Colonic mucosa (tissue), 4 donors: ENCODE data around the gene LRG1. TPM values are rescaled to one million over a fixed set of nuclear protein-coding genes. Genes with fewer than 3 reads are reported as not detected.
A peak's percentile ranks its signal among the peaks of the same experiment; 100 is the strongest.
"Not testable (repeated sequence)": the region's sequence is repeated elsewhere in the genome, so short reads cannot be mapped to it uniquely, and the experiment has no call there.

Experiments
- DNase-seq: peaks from one replicate; pipeline ENCODE4 v3.0.0-alpha.2; 2020
- H3K27ac ChIP-seq: fragments of 200-600 bp; one replicate; pipeline ENCODE4 v1.8.0; 2021
- H3K27me3 ChIP-seq: fragments of 200-600 bp; one replicate; pipeline ENCODE4 v1.8.0; 2021
- H3K36me3 ChIP-seq: fragments of 200-600 bp; one replicate; pipeline ENCODE4 v1.8.0; 2021
- H3K4me1 ChIP-seq: fragments of 200-600 bp; one replicate; pipeline ENCODE4 v1.8.0; 2021; ENCODE audit warnings: mild to moderate bottlenecking
- H3K4me3 ChIP-seq: fragments of 200-600 bp; one replicate; pipeline ENCODE4 v1.8.0; 2021
- H3K9ac ChIP-seq, 2 donors: one replicate each; pipeline ENCODE4 v1.7.0; 2013; ENCODE audit warnings: control low read depth in 2 of 2, low read depth in 2 of 2, low read length in 2 of 2
- H3K9me3 ChIP-seq: fragments of 200-600 bp; one replicate; pipeline ENCODE4 v1.8.0; 2021
- intact Hi-C: fragments of 100-400 bp; cut with DNase I; formaldehyde crosslinking; loops from one replicate; pipeline ENCODE4 v1.14.1; 2022
- total RNA-seq, 2 donors: library from RNA; stranded (reverse); fragmentation: NEBNext Ultra II Directional in 1 of 2; extraction: Animal tissue kit (Norgen Biotek cat#: 25700) in 1 of 2; gene quantifications; one replicate each; pipeline ENCODE4 v1.2.1, GENCODE V29; 2021
- TF ChIP-seq, protein P1 (sequence below): fragments of 200-600 bp; IDR thresholded peaks from one replicate; pipeline ENCODE4 v1.8.0; 2022; ENCODE audit warnings: antibody characterized with exemption, mild to moderate bottlenecking
- donor health status: healthy.
- donor health status: DM: no; HTN: no; CAD: no.
- donor health status: DM: no; HTN: no; CAD: no.

The LRG1 gene
- total RNA-seq, 2 donors from 2014 or later: 24.4 to 26.0 TPM

GRCh38 chr19:4547303-4548237 lies 7.7 kb upstream of the LRG1 start:
- Histone ChIP-seq H3K27ac (no peak overlapping the region), H3K9ac (no peak overlapping the region), H3K27me3 (no peaks in the 10 kb centered on the region), H3K36me3 (no peaks in the 10 kb centered on the region), H3K4me3 (no peak overlapping the region), H3K4me1 (peaks cover 3% of the 10 kb centered on the region), H3K9me3 (no peaks in the 10 kb centered on the region)
- TF ChIP-seq, protein P1, sequence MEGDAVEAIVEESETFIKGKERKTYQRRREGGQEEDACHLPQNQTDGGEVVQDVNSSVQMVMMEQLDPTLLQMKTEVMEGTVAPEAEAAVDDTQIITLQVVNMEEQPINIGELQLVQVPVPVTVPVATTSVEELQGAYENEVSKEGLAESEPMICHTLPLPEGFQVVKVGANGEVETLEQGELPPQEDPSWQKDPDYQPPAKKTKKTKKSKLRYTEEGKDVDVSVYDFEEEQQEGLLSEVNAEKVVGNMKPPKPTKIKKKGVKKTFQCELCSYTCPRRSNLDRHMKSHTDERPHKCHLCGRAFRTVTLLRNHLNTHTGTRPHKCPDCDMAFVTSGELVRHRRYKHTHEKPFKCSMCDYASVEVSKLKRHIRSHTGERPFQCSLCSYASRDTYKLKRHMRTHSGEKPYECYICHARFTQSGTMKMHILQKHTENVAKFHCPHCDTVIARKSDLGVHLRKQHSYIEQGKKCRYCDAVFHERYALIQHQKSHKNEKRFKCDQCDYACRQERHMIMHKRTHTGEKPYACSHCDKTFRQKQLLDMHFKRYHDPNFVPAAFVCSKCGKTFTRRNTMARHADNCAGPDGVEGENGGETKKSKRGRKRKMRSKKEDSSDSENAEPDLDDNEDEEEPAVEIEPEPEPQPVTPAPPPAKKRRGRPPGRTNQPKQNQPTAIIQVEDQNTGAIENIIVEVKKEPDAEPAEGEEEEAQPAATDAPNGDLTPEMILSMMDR: peak; percentile 28
- intact Hi-C loops: no loop called here
- peak; percentile 88 for DNase-seq

GRCh38 chr19:4543842-4544647 lies 4.2 kb upstream of the LRG1 start:
- H3K27ac ChIP-seq: no peak overlapping the region
- intact Hi-C loops: no loop called here
- H3K27me3 ChIP-seq: no peaks in the 10 kb centered on the region
- TF ChIP-seq, protein P1: no peak
- H3K9me3 ChIP-seq: no peaks in the 10 kb centered on the region
- peaks cover 3% of the 10 kb centered on the region for H3K4me1 ChIP-seq
- H3K36me3 ChIP-seq: no peaks in the 10 kb centered on the region
- no peak for DNase-seq
- H3K9ac ChIP-seq: no peak overlapping the region
- H3K4me3 ChIP-seq: no peak overlapping the region

DNA sequence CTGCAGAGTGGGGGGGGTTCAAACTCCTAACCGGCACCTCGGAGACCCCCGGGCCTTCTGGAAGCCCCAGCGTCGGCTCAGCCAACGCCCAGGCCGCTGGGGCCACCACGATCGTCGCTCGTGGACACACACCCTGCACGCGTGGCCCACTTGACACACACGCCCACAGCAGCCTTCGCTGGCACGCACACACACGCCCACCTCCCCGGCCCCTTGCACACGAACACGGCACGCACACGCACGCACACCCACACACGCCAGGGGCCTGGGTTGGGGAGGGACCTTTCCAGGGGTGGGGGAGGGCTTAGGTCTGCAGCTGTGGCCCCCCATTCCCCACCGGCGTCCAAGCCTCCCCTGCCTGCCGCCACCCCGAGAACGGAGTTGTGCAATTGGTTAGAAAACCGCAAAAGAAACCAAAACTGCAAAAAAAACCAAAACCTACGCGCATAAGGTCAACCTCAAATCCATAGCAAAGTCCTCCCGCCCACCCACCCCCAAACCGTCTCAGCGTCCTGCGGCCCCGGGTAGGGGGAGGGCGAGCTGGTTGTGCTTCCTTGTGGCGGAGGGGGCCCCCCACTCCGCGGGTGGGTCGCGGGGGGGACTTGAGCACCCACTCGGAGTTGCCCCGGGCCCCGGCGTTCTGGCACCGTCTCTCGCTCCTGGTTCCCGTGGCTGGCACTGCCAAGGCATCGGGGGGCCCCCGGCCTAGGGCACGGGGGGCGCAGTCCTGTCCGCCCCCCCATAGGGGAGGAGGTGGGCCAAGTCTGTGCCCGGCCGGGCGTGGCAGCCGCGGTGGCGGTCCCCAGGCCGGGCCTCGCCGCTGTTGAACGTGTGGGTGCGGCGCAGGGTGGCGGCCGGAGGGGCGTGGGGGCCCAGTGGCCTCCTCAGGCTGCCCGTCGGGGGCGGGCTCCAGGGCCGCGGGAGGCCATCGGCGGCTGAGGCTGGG lies 3.3 kb upstream of the LRG1 start:
- DNase-seq: no peak
- H3K27me3 ChIP-seq: no peaks in the 10 kb centered on the region
- intact Hi-C loops: no loop called here
- H3K9me3 ChIP-seq: no peaks in the 10 kb centered on the region
- TF ChIP-seq, protein P1: no peak
- H3K9ac ChIP-seq: no peak overlapping the region
- peaks cover 3% of the 10 kb centered on the region for H3K4me1 ChIP-seq
- H3K4me3 ChIP-seq: no peak overlapping the region
- no peaks in the 10 kb centered on the region for H3K36me3 ChIP-seq
- H3K27ac ChIP-seq: no peak overlapping the region

- H3K4me3 ChIP-seq, H3K4me1 ChIP-seq, H3K27me3 ChIP-seq, intact Hi-C loops, H3K27ac ChIP-seq, H3K9ac ChIP-seq, DNase-seq, H3K36me3 ChIP-seq, H3K9me3 ChIP-seq: not testable (repeated sequence)
Measured at GRCh38 chr19:4541806-4542145, 1.9 kb upstream of the LRG1 start.

- Histone ChIP-seq H3K4me1 (no peaks in the 10 kb centered on the region), H3K36me3 (no peaks in the 10 kb centered on the region), H3K27me3 (no peaks in the 10 kb centered on the region), H3K4me3 (no peak overlapping the region), H3K9ac (no peak overlapping the region), H3K9me3 (no peaks in the 10 kb centered on the region), H3K27ac (no peak overlapping the region)
- no peak for DNase-seq
- TF ChIP-seq, protein P1: no peak
- intact Hi-C loops: no loop called here
Measured at GRCh38 chr19:4541114-4541805, 1.4 kb upstream of the LRG1 start.
